ENCODE results near the gene TSEN54. TPM values are rescaled to one million over a fixed set of nuclear protein-coding genes. Genes with fewer than 3 reads are reported as not detected.

TSEN54 gene
- total RNA-seq, 1 experiment from 2014 or later = 44.5 TPM

DNA sequence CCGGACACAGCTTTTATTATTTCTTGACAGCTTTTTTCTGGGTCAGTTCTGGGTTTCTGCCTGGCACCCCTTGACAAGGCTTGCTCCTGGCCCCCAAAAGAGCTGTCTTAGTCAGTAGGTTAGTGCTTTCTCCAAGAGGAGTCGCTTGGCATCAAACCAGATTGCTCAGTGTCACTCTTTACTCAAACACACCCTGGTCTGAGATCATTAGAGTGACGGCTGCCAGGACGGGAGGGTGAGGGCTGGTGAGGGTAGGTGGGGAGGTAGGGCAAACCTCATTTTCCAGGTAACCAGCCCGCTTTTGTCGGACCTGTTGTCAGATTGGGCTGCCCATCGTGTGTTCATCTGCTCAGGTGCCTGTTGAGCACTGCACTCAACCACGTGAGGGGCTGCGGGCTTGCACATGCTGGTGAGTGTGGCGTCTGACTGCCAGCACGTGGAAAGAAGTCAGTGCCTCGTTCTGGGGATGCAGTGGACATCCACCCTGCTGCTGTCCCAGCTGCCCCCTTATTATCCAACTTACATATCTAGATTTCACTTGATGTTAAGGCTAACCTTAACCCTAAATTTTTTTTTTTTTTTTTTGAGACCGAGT lies 47.5 kb upstream of the TSEN54 start:
- Mint-ChIP-seq H3K4me3 (no peak overlapping the region), H3K36me3 (ENCODE audit: insufficient read depth in 1 of 3, low read depth in 3 of 3) (peaks cover 4 to 17% (median 10%) of the 10 kb centered on the region in 3 experiments; a peak in 5 of 7 replicates), H3K27ac (0 out of 7 replicates have a peak overlapping the region, but pooled peaks of 2 of the 3 experiments have one; percentile 34 to 85), H3K4me1 (peaks cover 0 to 2% of the 10 kb centered on the region in 2 experiments; a peak in 1 of 4 replicates), H3K27me3 (ENCODE audit: low read depth) (no peaks in the 10 kb centered on the region), H3K9me3 (no peaks in the 10 kb centered on the region)
- Histone ChIP-seq H3K4me1 (ENCODE audit: insufficient read depth, low read length) (no peaks in the 10 kb centered on the region), H3K9me3 (ENCODE audit: control insufficient read depth, low read depth, low read length) (no peaks in the 10 kb centered on the region), H3K9ac (ENCODE audit: extremely low read depth, insufficient read length, low read length) (no peak overlapping the region), H3K4me2 (ENCODE audit: insufficient read depth, insufficient read length, low read length) (no peak overlapping the region), H4K91ac (ENCODE audit: insufficient read length, low read depth, low read length) (no peak overlapping the region), H4K5ac (ENCODE audit: insufficient read length, low read depth, low read length) (no peak overlapping the region), H2AFZ (ENCODE audit: low read length) (no peak overlapping the region), H2BK12ac (ENCODE audit: insufficient read length, low read depth, low read length) (no peak overlapping the region), H3K4ac (ENCODE audit: low read depth, low read length) (no peak overlapping the region), H3K56ac (ENCODE audit: insufficient read length, low read depth, low read length) (no peak overlapping the region), H4K20me1 (ENCODE audit: control insufficient read depth, insufficient read depth, insufficient read length) (no peaks in the 10 kb centered on the region), H3K79me2 (ENCODE audit: insufficient read depth, low read length) (no peaks in the 10 kb centered on the region), H3K27me3 (ENCODE audit: insufficient read depth, low read length) (no peaks in the 10 kb centered on the region), H3K23me2 (ENCODE audit: insufficient read length, low read depth, low read length, poor library complexity, severe bottlenecking) (no peaks in the 10 kb centered on the region), H2BK20ac (ENCODE audit: low read depth, low read length, poor library complexity, severe bottlenecking) (no peak overlapping the region), H3K14ac (ENCODE audit: insufficient read depth, low read length) (no peak overlapping the region), H2BK5ac (ENCODE audit: insufficient read length, low read length) (no peak overlapping the region), H3K23ac (ENCODE audit: insufficient read length, low read depth, low read length) (no peak overlapping the region), H2AK5ac (ENCODE audit: insufficient read length, low read length) (no peak overlapping the region), H2BK15ac (ENCODE audit: low read depth, low read length) (no peak overlapping the region), H3T11ph (ENCODE audit: low read length) (no peak overlapping the region), H2BK120ac (ENCODE audit: low read depth, low read length, poor library complexity, severe bottlenecking) (no peak overlapping the region), H3K27ac (ENCODE audit: insufficient read length, low read depth, low read length) (no peak overlapping the region), H3K79me1 (ENCODE audit: insufficient read depth, low read depth, low read length, poor library complexity, severe bottlenecking) (no peaks in the 10 kb centered on the region), H3K18ac (ENCODE audit: insufficient read length, low read depth, low read length) (no peak overlapping the region), H4K8ac (replicated peaks; ENCODE audit: insufficient read length, low read depth, low read length) (no peak overlapping the region)
- WGBS (ENCODE audit: extremely low coverage, insufficient read length, low lambda C conversion rate) = no CpG with 5 or more reads among the region's 13 CpGs
- no peak for DNase-seq
- TF ChIP-seq, protein P1, sequence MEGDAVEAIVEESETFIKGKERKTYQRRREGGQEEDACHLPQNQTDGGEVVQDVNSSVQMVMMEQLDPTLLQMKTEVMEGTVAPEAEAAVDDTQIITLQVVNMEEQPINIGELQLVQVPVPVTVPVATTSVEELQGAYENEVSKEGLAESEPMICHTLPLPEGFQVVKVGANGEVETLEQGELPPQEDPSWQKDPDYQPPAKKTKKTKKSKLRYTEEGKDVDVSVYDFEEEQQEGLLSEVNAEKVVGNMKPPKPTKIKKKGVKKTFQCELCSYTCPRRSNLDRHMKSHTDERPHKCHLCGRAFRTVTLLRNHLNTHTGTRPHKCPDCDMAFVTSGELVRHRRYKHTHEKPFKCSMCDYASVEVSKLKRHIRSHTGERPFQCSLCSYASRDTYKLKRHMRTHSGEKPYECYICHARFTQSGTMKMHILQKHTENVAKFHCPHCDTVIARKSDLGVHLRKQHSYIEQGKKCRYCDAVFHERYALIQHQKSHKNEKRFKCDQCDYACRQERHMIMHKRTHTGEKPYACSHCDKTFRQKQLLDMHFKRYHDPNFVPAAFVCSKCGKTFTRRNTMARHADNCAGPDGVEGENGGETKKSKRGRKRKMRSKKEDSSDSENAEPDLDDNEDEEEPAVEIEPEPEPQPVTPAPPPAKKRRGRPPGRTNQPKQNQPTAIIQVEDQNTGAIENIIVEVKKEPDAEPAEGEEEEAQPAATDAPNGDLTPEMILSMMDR (conservative IDR thresholded peaks at IDR 0.05) = no peak

All from H9 (cell line).